Measurements from ENCODE around the gene ZDHHC6.
"Not testable (repeated sequence)": the region's sequence is repeated elsewhere in the genome, so short reads cannot be mapped to it uniquely, and the experiment has no call there.

The ZDHHC6 gene

GRCh38 chr10:112446855-112447619, at the start of gene ZDHHC6, which contains the start of gene VTI1A:
Gene ZDHHC6, minus strand, starts transcription at chr10:112446914. Its CDS starts 1,478 bp downstream, at chr10:112445436.
Gene VTI1A, plus strand, starts transcription at chr10:112447215. Its CDS starts 159 bp downstream, at chr10:112447374.
- peak; percentile 56 to 79 (median 71) for DNase-seq (ENCODE audit: low read depth in 3 of 3)

DNA sequence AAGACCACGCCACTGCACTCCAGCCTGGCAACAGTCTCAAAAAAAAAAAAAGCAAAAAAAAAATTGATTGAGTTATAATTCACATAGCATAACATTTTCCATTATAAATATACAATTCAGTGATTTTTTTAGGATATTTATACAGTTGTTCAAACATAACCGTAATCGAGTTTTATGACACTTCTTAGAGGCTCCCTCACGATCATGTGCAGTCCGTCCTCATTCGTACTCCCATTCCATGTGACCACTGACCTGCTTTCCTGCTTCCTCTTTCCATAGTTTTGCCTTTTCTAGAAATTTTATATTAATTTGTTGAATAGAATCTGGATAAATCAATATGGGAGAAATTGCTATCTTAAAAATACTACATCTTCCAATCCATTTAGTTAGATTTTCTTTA, 46.0 kb upstream of the ZDHHC6 start:
- DNase-seq (ENCODE audit: low read depth in 3 of 3) = no peak

GRCh38 chr10:112491144-112491543, 44.4 kb upstream of the ZDHHC6 start:
- DNase-seq (ENCODE audit: low read depth in 3 of 3) = no peak

GRCh38 chr10:112490545-112490944, 43.8 kb upstream of the ZDHHC6 start:
- DNase-seq (ENCODE audit: low read depth in 3 of 3) = no peak

- DNase-seq (ENCODE audit: low read depth in 3 of 3) = no peak
Measured at GRCh38 chr10:112487964-112488363, 41.2 kb upstream of the ZDHHC6 start.

DNA sequence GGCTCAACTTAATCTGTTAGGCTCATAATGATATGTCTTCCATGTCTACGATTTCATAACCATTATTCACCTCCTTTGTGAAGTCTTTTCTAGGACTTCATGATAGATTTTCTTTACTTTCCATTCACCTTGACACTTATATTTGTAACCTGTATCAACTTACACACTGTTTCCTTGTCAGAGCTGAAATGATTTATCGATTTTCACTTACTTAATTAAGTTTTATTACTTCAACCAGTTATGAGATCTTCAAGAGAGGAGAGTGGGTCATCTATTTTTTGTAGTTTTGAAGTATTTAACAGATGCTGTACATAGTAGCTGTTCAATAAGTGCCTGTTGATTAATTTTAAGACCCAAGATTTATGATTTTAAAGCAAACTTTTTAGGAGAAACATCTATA, 37.7 kb upstream of the ZDHHC6 start:
- DNase-seq (ENCODE audit: low read depth in 3 of 3) = no peak

- DNase-seq (ENCODE audit: low read depth in 3 of 3) = no peak
Measured at GRCh38 chr10:112481602-112482001, 34.9 kb upstream of the ZDHHC6 start.

GRCh38 chr10:112475575-112476218, 29.0 kb upstream of the ZDHHC6 start:
- no peak for DNase-seq (ENCODE audit: low read depth in 3 of 3)

GRCh38 chr10:112471878-112472487, 25.3 kb upstream of the ZDHHC6 start:
- DNase-seq (ENCODE audit: low read depth in 3 of 3) = no peak

DNA sequence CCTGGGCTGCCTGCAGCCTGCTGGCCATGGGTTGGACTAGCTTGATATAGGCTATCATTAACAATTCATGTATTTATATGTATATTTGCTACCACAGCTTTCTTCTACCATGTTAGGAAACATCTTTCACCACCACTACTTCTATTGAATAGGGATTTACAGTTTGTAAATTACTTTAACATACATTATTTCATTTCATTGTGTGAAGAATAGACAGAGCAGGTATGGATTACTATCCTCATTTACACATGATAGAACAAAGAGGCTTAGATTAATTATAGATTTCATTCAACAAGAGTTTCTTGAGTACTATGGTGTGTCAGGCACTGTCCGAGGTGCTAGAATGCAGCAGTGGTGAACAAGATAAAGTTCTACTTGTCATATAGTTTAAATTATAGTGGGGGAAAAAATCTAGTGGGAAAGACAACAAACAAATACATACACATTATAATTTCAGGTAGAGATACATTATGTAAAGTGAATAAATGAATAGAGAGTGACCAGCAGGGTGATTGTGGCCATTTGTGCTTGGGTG, 20.9 kb upstream of the ZDHHC6 start:
- DNase-seq (ENCODE audit: low read depth in 3 of 3) = no peak

GRCh38 chr10:112466802-112467201, 20.1 kb upstream of the ZDHHC6 start:
- DNase-seq (ENCODE audit: low read depth in 3 of 3) = no peak

- DNase-seq (ENCODE audit: low read depth in 3 of 3) = no peak
Measured at GRCh38 chr10:112465299-112465883, 18.7 kb upstream of the ZDHHC6 start.

GRCh38 chr10:112464074-112464473, 17.4 kb upstream of the ZDHHC6 start:
- not testable (repeated sequence) for DNase-seq (ENCODE audit: low read depth in 3 of 3)

GRCh38 chr10:112461029-112461887, 14.5 kb upstream of the ZDHHC6 start:
- peak in 2 of 3 donors; percentile 15 to 52 for DNase-seq (ENCODE audit: low read depth in 3 of 3)

GRCh38 chr10:112460366-112460765, 13.7 kb upstream of the ZDHHC6 start:
- DNase-seq (ENCODE audit: low read depth in 3 of 3) = no peak

DNA sequence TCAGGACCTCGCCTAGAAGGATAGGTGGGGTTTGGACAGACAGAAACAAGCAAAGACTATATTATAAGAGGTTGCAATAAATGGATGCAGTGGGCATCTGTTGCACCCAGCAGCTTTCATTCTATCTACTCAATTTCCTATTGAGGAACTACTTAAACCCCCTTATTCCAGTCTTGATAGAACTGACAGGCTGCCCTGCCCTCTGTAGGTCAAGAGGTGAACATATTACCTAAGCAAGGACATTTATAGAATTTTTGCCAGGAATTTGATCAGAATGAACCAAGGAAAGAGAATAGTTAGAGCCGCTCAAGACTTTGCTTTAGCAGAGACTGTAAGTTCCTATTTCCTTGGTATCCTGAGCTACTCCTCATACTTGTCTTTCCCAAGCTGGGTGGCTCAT, 9.8 kb upstream of the ZDHHC6 start:
- DNase-seq (ENCODE audit: low read depth in 3 of 3) = peak in 1 of 3 donors; percentile 8

DNA sequence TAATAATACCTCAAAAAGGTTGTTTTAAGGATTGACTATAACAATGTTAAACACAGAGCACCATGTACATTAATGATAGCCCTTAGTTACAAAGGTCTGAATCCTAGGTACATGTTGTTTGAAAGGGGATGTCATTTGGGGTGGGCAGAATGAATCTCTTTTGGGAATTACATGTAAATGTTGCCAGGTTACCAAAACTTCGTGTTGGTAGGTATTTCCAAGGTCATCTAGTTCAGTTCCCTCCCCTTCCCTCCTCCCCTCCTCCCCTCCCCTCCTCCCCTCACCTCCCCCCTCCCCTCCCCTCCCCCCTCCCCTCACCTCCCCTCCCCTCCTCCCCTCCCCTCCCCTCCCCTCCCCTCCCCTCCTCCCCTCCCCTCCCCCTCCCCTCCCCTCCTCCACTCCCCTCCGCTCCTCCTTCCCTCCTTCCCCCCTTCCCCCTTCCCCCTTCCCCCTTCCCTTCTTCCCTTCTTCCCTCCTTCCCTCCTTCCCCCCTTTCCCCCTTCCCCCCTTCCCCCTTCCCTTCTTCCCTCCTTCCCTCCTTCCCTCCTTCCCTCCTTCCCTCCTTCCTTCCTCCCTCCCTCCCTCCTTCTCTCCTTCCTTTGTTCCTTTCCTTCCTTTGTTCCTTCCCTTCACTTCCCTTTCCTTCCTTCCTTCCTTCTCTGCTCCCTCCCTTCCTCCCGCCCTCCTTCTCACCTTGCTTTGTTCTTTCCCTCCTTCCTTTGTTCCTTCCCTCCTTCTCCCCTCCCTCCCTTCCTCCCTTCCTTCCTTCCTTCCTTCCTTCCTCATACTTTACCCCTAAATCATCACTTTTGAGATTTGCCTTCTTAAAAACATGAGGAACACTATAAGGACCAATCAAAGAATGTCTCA, 8.4 kb upstream of the ZDHHC6 start:
- no peak for DNase-seq (ENCODE audit: low read depth in 3 of 3)

DNA sequence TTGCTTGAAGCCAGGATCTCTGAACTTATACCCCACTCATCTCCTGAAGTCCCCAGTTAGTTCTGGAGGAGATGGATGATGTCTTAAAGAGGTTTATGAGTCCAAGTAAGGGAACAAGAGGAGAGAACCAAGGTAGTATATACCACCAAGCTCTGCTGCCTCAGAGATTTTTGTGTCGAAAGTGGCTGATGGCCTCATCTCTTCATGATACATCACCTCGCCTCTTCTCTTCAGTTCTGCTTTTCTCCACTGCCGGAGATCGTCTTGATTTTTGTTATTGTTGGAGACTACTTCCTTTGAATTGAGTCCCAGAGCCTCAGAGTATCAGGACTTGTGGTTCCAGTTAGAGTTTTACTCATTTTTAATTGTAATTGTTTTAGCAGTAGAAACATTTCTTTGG, 2.2 kb upstream of the ZDHHC6 start:
- no peak for DNase-seq (ENCODE audit: low read depth in 3 of 3)

DNA sequence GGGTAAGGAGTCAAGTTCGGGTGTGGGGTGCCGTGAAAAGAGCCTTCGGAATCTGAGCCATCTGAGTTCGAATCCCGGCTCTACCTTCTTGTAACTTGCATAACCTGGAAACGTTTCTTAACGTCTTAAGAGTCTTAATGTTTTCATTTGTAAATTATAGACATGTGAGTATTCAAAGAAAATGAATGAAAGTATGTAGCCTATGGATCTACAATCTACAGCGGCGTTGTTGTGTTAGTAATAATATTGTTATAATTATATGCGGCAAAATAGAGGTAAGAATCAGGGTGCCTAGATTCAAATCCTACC, 860 bp upstream of the ZDHHC6 start:
- no peak for DNase-seq (ENCODE audit: low read depth in 3 of 3)

All from stimulated activated CD4-positive, alpha-beta T cell treated with anti-CD3 and anti-CD28 coated beads, TNF-alpha, amount 100 ng/mL, for 48 hours (primary cell).